IMR-90 (cell line): ENCODE measurements around the gene TM2D1. TPM values are rescaled to one million over a fixed set of nuclear protein-coding genes. Genes with fewer than 3 reads are reported as not detected.

ENCODE experiments used
- ATAC-seq: fragments of 200-7000 bp; cut with Tn5 transposase; 2 replicates; pipeline ENCODE4 v1.9.1; 2020; ENCODE audit warnings: low read depth, mild to moderate bottlenecking, moderate library complexity
- BruUV-seq: library from RNA; stranded (reverse); fragments of 400-500 nt; replicated peaks from 2 replicates; lab custom pipeline; 2021; lab: Mats Ljungman, UMichigan
- CTCF ChIA-PET: fragments of 300-600 bp; formaldehyde crosslinking; extraction: SDS; loops from one replicate; lab custom pipeline; 2021; ENCODE audit warnings: antibody characterized with exemption; lab: Yijun Ruan, JAX
- POLR2A ChIA-PET: fragments of 300-600 bp; sonication (Branson Sonifier 250); formaldehyde crosslinking; loops from one replicate; lab custom pipeline; 2022; ENCODE audit warnings: antibody characterized with exemption; ENCODE audit not compliant: unreplicated experiment; lab: Charles Lee
- DNase-seq: peaks from one replicate; pipeline ENCODE4 v3.0.0; 2013
- H2AFZ ChIP-seq: replicated peaks from 2 replicates; pipeline ENCODE3; 2013; ENCODE audit warnings: low read length, mild to moderate bottlenecking; ENCODE audit not compliant: poor library complexity
- H2AK5ac ChIP-seq: 2 replicates; pipeline ENCODE4 v1.6.1; 2013; ENCODE audit warnings: low read depth, low read length, inconsistent platforms
- H2AK9ac ChIP-seq: replicated peaks from 2 replicates; pipeline ENCODE3; 2013; ENCODE audit warnings: mild to moderate bottlenecking, low read depth, low read length, moderate library complexity; ENCODE audit not compliant: poor library complexity
- H2BK120ac ChIP-seq: 2 replicates; pipeline ENCODE4 v1.6.1; 2013; ENCODE audit warnings: low read depth, low read length, inconsistent platforms
- H2BK15ac ChIP-seq: 3 replicates; pipeline ENCODE4 v1.6.1; 2013; ENCODE audit warnings: low read depth, low read length, inconsistent platforms
- H2BK20ac ChIP-seq: 2 replicates; pipeline ENCODE4 v1.6.1; 2013; ENCODE audit warnings: low read depth, mild to moderate bottlenecking, inconsistent platforms, low read length, moderate library complexity
- H2BK5ac ChIP-seq: 2 replicates; pipeline ENCODE4 v1.6.1; 2013; ENCODE audit warnings: mild to moderate bottlenecking, low read depth, low read length, inconsistent platforms; ENCODE audit not compliant: poor library complexity, severe bottlenecking
- H3K14ac ChIP-seq: replicated peaks from 2 replicates; pipeline ENCODE4 v1.6.1; 2013; ENCODE audit warnings: low read depth, low read length, inconsistent platforms
- H3K18ac ChIP-seq: 2 replicates; pipeline ENCODE4 v1.6.1; 2013; ENCODE audit warnings: low read depth, low read length, control low read depth
- H3K23ac ChIP-seq: 2 replicates; pipeline ENCODE4 v1.6.1; 2013; ENCODE audit warnings: low read depth, low read length, inconsistent platforms
- H3K27ac ChIP-seq: 2 replicates; pipeline ENCODE4 v1.5.1; 2013; ENCODE audit warnings: mild to moderate bottlenecking, control low read depth, low read length; ENCODE audit not compliant: insufficient read depth
- H3K27me3 ChIP-seq: 2 replicates; pipeline ENCODE4 v1.6.1; 2013; ENCODE audit warnings: low read length; ENCODE audit not compliant: control insufficient read depth, insufficient read depth
- H3K36me3 ChIP-seq: 2 replicates; pipeline ENCODE4 v1.6.1; 2013; ENCODE audit warnings: low read length, mixed read lengths; ENCODE audit not compliant: control insufficient read depth, insufficient read depth
- H3K4ac ChIP-seq: 2 replicates; pipeline ENCODE4 v1.6.1; 2013; ENCODE audit warnings: low read depth, low read length, inconsistent platforms
- H3K4me1 ChIP-seq: 2 replicates; pipeline ENCODE4 v1.6.1; 2013; ENCODE audit warnings: low read length, mixed read lengths; ENCODE audit not compliant: control insufficient read depth, insufficient read depth
- H3K4me2 ChIP-seq: 2 replicates; pipeline ENCODE4 v1.6.1; 2013; ENCODE audit warnings: low read depth, mild to moderate bottlenecking, control low read depth, low read length, moderate library complexity
- H3K4me3 ChIP-seq: 2 replicates; pipeline ENCODE4 v1.5.1; 2013; ENCODE audit warnings: low read depth, mild to moderate bottlenecking, control low read depth, low read length, moderate library complexity; ENCODE audit not compliant: insufficient read depth
- H3K56ac ChIP-seq: 2 replicates; pipeline ENCODE4 v1.6.1; 2013; ENCODE audit warnings: low read length, inconsistent platforms; ENCODE audit not compliant: insufficient read depth; ENCODE audit errors: extremely low read depth
- H3K79me1 ChIP-seq, 2 experiments: 2 replicates each; pipeline ENCODE4 v1.6.1; 2013; ENCODE audit warnings: low read length in 2 of 2, inconsistent platforms in 1 of 2, low read depth in 1 of 2
- H3K9ac ChIP-seq: 2 replicates; pipeline ENCODE4 v1.6.1; 2013; ENCODE audit warnings: low read depth, low read length, control low read depth
- H3K9me1 ChIP-seq: 2 replicates; pipeline ENCODE4 v1.6.1; 2013; ENCODE audit warnings: low read length, inconsistent platforms; ENCODE audit not compliant: insufficient read depth
- H3K9me3 ChIP-seq: 2 replicates; pipeline ENCODE4 v1.6.1; 2013; ENCODE audit warnings: low read length; ENCODE audit not compliant: control insufficient read depth, insufficient read depth
- H4K20me1 ChIP-seq: 2 replicates; pipeline ENCODE4 v1.6.1; 2013; ENCODE audit warnings: low read length, inconsistent platforms; ENCODE audit not compliant: insufficient read depth
- H4K5ac ChIP-seq: 2 replicates; pipeline ENCODE4 v1.6.1; 2013; ENCODE audit warnings: mild to moderate bottlenecking, low read depth, low read length, control low read depth
- H4K8ac ChIP-seq, 2 experiments: 2 replicates each; pipeline ENCODE4 v1.6.1; 2013; ENCODE audit warnings: low read depth in 2 of 2, low read length in 2 of 2, control low read depth in 1 of 2, inconsistent platforms in 1 of 2
- H4K91ac ChIP-seq: 2 replicates; pipeline ENCODE4 v1.6.1; 2013; ENCODE audit warnings: low read depth, low read length, inconsistent platforms; ENCODE audit not compliant: insufficient read depth
- BHLHE40 ChIP-seq: fragments of 150-350 bp; IDR thresholded peaks from 2 replicates; pipeline ENCODE4 v1.6.1; 2016; ENCODE audit warnings: mild to moderate bottlenecking, low read depth, low read length
- CHD1 ChIP-seq: IDR thresholded peaks from 2 replicates; pipeline ENCODE4 v1.6.1; 2012; ENCODE audit warnings: low read depth, low read length, improper control_type of control experiment
- FOS ChIP-seq: fragments of 150-350 bp; IDR thresholded peaks from 2 replicates; pipeline ENCODE4 v1.6.1; 2016; ENCODE audit warnings: low read depth, low read length
- MAFK ChIP-seq: IDR thresholded peaks from 2 replicates; pipeline ENCODE4 v1.6.1; 2012; ENCODE audit warnings: low read depth, low read length, improper control_type of control experiment
- MAZ ChIP-seq: IDR thresholded peaks from 2 replicates; pipeline ENCODE4 v1.6.1; 2012; ENCODE audit warnings: low read depth, mild to moderate bottlenecking, low read length, improper control_type of control experiment, moderate library complexity, borderline replicate concordance
- NFE2L2 ChIP-seq: fragments of 150-350 bp; IDR thresholded peaks from 2 replicates; pipeline ENCODE4 v1.6.1; 2016; ENCODE audit warnings: low read depth, mild to moderate bottlenecking, low read length
- POLR2A ChIP-seq: IDR thresholded peaks from 2 replicates; pipeline ENCODE4 v1.6.1; 2012; ENCODE audit warnings: mild to moderate bottlenecking, low read depth, low read length
- RAD21 ChIP-seq: IDR thresholded peaks from 2 replicates; pipeline ENCODE4 v1.6.1; 2012; ENCODE audit warnings: low read length, improper control_type of control experiment
- RCOR1 ChIP-seq: IDR thresholded peaks from 2 replicates; pipeline ENCODE4 v1.6.1; 2012; ENCODE audit warnings: mild to moderate bottlenecking, low read length, improper control_type of control experiment; ENCODE audit not compliant: insufficient replicate concordance
- RFX5 ChIP-seq: IDR thresholded peaks from 2 replicates; pipeline ENCODE4 v1.8.0; 2012; ENCODE audit warnings: low read depth, mild to moderate bottlenecking, low read length, moderate library complexity
- SMC3 ChIP-seq: fragments of 150-350 bp; IDR thresholded peaks from 2 replicates; pipeline ENCODE4 v1.6.1; 2016; ENCODE audit warnings: low read depth, mild to moderate bottlenecking, antibody characterized with exemption, low read length, moderate library complexity
- WGBS, 2 experiments: methylation state at CpG; one replicate each; pipeline versions ENCODE4 v1.1.5 to v1.1.7; 2013; ENCODE audit warnings: missing lambda C conversion rate in 2 of 2; ENCODE audit not compliant: insufficient read length in 1 of 2; ENCODE audit errors: extremely low coverage in 2 of 2; 5-methylcytosine and 5-hydroxymethylcytosine counted together
- dilution Hi-C: fragments of 300-500 bp; cut with HindIII; formaldehyde crosslinking; loops from one replicate; pipeline ENCODE4 v1.14.3; 2018; ENCODE audit warnings: low sequenced_read_pairs; ENCODE audit not compliant: unreplicated experiment
- in situ Hi-C: fragments of 300-500 bp; cut with MboI; formaldehyde crosslinking; loops from 3 replicates; pipeline ENCODE4 v1.14.3; 2019; ENCODE audit warnings: low sequenced_read_pairs, inconsistent platforms, mixed read lengths
- intact Hi-C: fragments of 100-400 bp; cut with micrococcal nuclease; formaldehyde crosslinking; loops from 2 replicates; pipeline ENCODE4 v1.10.0; 2022
- polyA plus RNA-seq, 3 experiments: library from polyadenylated mRNA; depleted of rRNA; stranded (reverse); fragments of >200 nt; gene quantifications; 2 replicates each; pipeline ENCODE4 v1.2.3, GENCODE V29; 2012; ENCODE audit warnings: low replicate concordance in 1 of 3
- total RNA-seq: library from RNA; depleted of rRNA; stranded (reverse); fragments of >200 nt; gene quantifications from 2 replicates; pipeline ENCODE4 v1.2.3, GENCODE V29; 2012

The TM2D1 gene
- total and polyA plus RNA-seq, 2 of the 4 experiments (the other 2 are of a cell fraction): 14.3 to 32.7 TPM

GRCh38 chr1:61743716-61744580 is 19.0 kb upstream of the TM2D1 start:
- Histone ChIP-seq H2BK5ac (no peak overlapping the region), H3K14ac (no peak overlapping the region), H3K4me1 (peaks cover 5% of the 10 kb centered on the region; the same call in 1 of the 2 replicates), H2BK15ac (no peak overlapping the region), H3K4me3 (no peak overlapping the region), H3K18ac (no peak overlapping the region), H4K20me1 (no peaks in the 10 kb centered on the region), H3K4ac (no peak overlapping the region), H3K9me1 (no peaks in the 10 kb centered on the region), H3K27me3 (no peaks in the 10 kb centered on the region), H3K79me1 (peaks cover 0 to 7% of the 10 kb centered on the region in 2 experiments; a peak in 1 of 4 replicates), H3K27ac (no peak overlapping the region), H4K91ac (no peak overlapping the region), H2AK9ac (no peak overlapping the region), H2BK20ac (no peak overlapping the region), H3K36me3 (no peaks in the 10 kb centered on the region), H2BK120ac (no peak overlapping the region), H2AK5ac (no peak overlapping the region), H3K23ac (peak overlapping the region; percentile 85; the same call in 1 of the 2 replicates), H3K56ac (no peak overlapping the region), H4K5ac (no peak overlapping the region; the same call in 1 of the 2 replicates), H3K4me2 (no peak overlapping the region), H4K8ac (peak overlapping the region in 1 of 2 experiments; percentile 96; a peak in 2 of 4 replicates), H3K9ac (no peak overlapping the region), H3K9me3 (no peaks in the 10 kb centered on the region), H2AFZ (no peak overlapping the region)
- in situ Hi-C loops (no loop called here), dilution Hi-C loops (no loop called here), intact Hi-C loops (loop anchor here (5.0 to 10.0 kb wide), 2 partner anchors 103 to 669 kb away; no protein-coding TSS in a partner anchor)
- ChIA-PET CTCF (interaction anchor here (0.5 to 0.6 kb wide), 2 partner anchors 108 to 667 kb away, joined by 4 to 5 read pairs; no protein-coding TSS in a partner anchor), POLR2A (no interaction called here)
- no peak for ATAC-seq
- TF ChIP-seq SMC3 (no peak), RAD21 (no peak), CHD1 (no peak), RFX5 (no peak), MAZ (no peak), NFE2L2 (no peak), MAFK (no peak), BHLHE40 (no peak), RCOR1 (no peak), POLR2A (no peak), FOS (no peak)
- BruUV-seq: no TSS peak
- peak; percentile 8 for DNase-seq
- WGBS, 2 experiments: 88% methylated on average over 1 of the region's 6 CpGs; no CpG with 5 or more reads in 1 of the 2 experiments
